NCI-H187 treated with DMSO at 0.1 percent for 48 hours (cell line): Measurements from ENCODE around the gene TNRC6C.
"Not testable (repeated sequence)": the region's sequence is repeated elsewhere in the genome, so short reads cannot be mapped to it uniquely, and the experiment has no call there.

Experiments used
- DNase-seq: peaks from one replicate; lab custom pipeline; 2025; lab: John Stamatoyannopoulos, UW

Gene TNRC6C

GRCh38 chr17:77966476-77966875, 8.0 kb downstream of the TNRC6C start:
- no peak for DNase-seq

- DNase-seq = no peak
Measured at GRCh38 chr17:77968788-77969187, 10.3 kb downstream of the TNRC6C start.

- not testable (repeated sequence) for DNase-seq
Measured at GRCh38 chr17:77972271-77972670, 13.8 kb downstream of the TNRC6C start.

- DNase-seq = no peak
Measured at GRCh38 chr17:77973953-77974352, 15.4 kb downstream of the TNRC6C start.

- DNase-seq = no peak
Measured at GRCh38 chr17:77974396-77974795, 15.9 kb downstream of the TNRC6C start.

GRCh38 chr17:77982430-77982829, 23.9 kb downstream of the TNRC6C start:
- not testable (repeated sequence) for DNase-seq

GRCh38 chr17:77990301-77990700, 31.8 kb downstream of the TNRC6C start:
- no peak for DNase-seq

- DNase-seq = not testable (repeated sequence)
Measured at GRCh38 chr17:77993735-77994134, 35.2 kb downstream of the TNRC6C start.

- DNase-seq = no peak
Measured at GRCh38 chr17:77995146-77995852, 36.8 kb downstream of the TNRC6C start.

- DNase-seq = no peak
Measured at GRCh38 chr17:77996256-77996655, 37.8 kb downstream of the TNRC6C start.

GRCh38 chr17:77999413-78000173, 41.1 kb downstream of the TNRC6C start:
- DNase-seq = no peak

GRCh38 chr17:78000341-78000740, 41.8 kb downstream of the TNRC6C start:
- no peak for DNase-seq

- no peak for DNase-seq
Measured at GRCh38 chr17:78001182-78001581, 42.7 kb downstream of the TNRC6C start.

GRCh38 chr17:78001612-78002011, 43.1 kb downstream of the TNRC6C start:
- no peak for DNase-seq

- DNase-seq = no peak
Measured at GRCh38 chr17:78002166-78002565, 43.7 kb downstream of the TNRC6C start.

GRCh38 chr17:78005452-78006171, 47.1 kb downstream of the TNRC6C start:
- no peak for DNase-seq

GRCh38 chr17:78006338-78006737, 47.8 kb downstream of the TNRC6C start:
- no peak for DNase-seq

- no peak for DNase-seq
Measured at GRCh38 chr17:78007647-78008046, 49.1 kb downstream of the TNRC6C start.

- DNase-seq = no peak
Measured at GRCh38 chr17:78010759-78011158, 52.3 kb downstream of the TNRC6C start.

GRCh38 chr17:78012428-78012827, 53.9 kb downstream of the TNRC6C start:
- DNase-seq = no peak

- peak; percentile 41 for DNase-seq
Measured at GRCh38 chr17:78013683-78014467, 55.4 kb downstream of the TNRC6C start.

- no peak for DNase-seq
Measured at GRCh38 chr17:78014646-78015045, 56.1 kb downstream of the TNRC6C start.
